ENCODE data around the gene MYL10.
"Not testable (repeated sequence)": the region's sequence is repeated elsewhere in the genome, so short reads cannot be mapped to it uniquely, and the experiment has no call there.

MYL10 gene

GRCh38 chr7:101618207-101618839 lies 10.8 kb downstream of the MYL10 start:
- DNase-seq (ENCODE audit: low read depth), result no peak

GRCh38 chr7:101617451-101618206 lies 11.5 kb downstream of the MYL10 start:
- DNase-seq (ENCODE audit: low read depth), result no peak

- DNase-seq (ENCODE audit: low read depth), result no peak
These were observed 13.7 kb downstream of the MYL10 start for GRCh38 chr7:101615446-101615845.

- DNase-seq (ENCODE audit: low read depth), result no peak
These were observed 14.2 kb downstream of the MYL10 start for GRCh38 chr7:101614939-101615302.

- DNase-seq (ENCODE audit: low read depth), result no peak
These were observed 14.8 kb downstream of the MYL10 start for GRCh38 chr7:101614098-101614938.

GRCh38 chr7:101612885-101613515 lies 16.1 kb downstream of the MYL10 start:
- no peak for DNase-seq (ENCODE audit: low read depth)

- DNase-seq (ENCODE audit: low read depth), result no peak
These were observed 20.1 kb downstream of the MYL10 start for GRCh38 chr7:101608772-101609713.

GRCh38 chr7:101606498-101606923 lies 22.6 kb downstream of the MYL10 start:
- DNase-seq (ENCODE audit: low read depth), result no peak

- no peak for DNase-seq (ENCODE audit: low read depth)
These were observed 23.2 kb downstream of the MYL10 start for GRCh38 chr7:101605611-101606497.

GRCh38 chr7:101604934-101605332 lies 24.2 kb downstream of the MYL10 start:
- DNase-seq (ENCODE audit: low read depth), result not testable (repeated sequence)

GRCh38 chr7:101604331-101604933 lies 24.7 kb downstream of the MYL10 start:
- no peak for DNase-seq (ENCODE audit: low read depth)

- peak; percentile 56 for DNase-seq (ENCODE audit: low read depth)
These were observed 26.4 kb downstream of the MYL10 start for GRCh38 chr7:101602484-101603241.

- DNase-seq (ENCODE audit: low read depth), result no peak
These were observed 27.0 kb downstream of the MYL10 start for GRCh38 chr7:101602082-101602481.

GRCh38 chr7:101599787-101600186 lies 29.3 kb downstream of the MYL10 start:
- no peak for DNase-seq (ENCODE audit: low read depth)

- DNase-seq (ENCODE audit: low read depth), result no peak
These were observed 29.9 kb downstream of the MYL10 start for GRCh38 chr7:101598986-101599771.

- DNase-seq (ENCODE audit: low read depth), result no peak
These were observed 30.6 kb downstream of the MYL10 start for GRCh38 chr7:101598422-101598985.

GRCh38 chr7:101597941-101598340 lies 31.2 kb downstream of the MYL10 start:
- no peak for DNase-seq (ENCODE audit: low read depth)

- no peak for DNase-seq (ENCODE audit: low read depth)
These were observed 32.2 kb downstream of the MYL10 start for GRCh38 chr7:101596898-101597297.
